Mesendoderm (in vitro differentiated cells): ENCODE data around the gene SPECC1L.

Source experiments
- DNase-seq: peaks from one replicate; pipeline ENCODE4 v3.0.0; 2013
- H2AK5ac ChIP-seq: 2 replicates; pipeline ENCODE4 v1.6.1; 2013; ENCODE audit warnings: low read length, inconsistent platforms
- H2BK120ac ChIP-seq: 2 replicates; pipeline ENCODE4 v1.6.1; 2013; ENCODE audit warnings: low read depth, mild to moderate bottlenecking, low read length, moderate library complexity, mixed read lengths
- H2BK15ac ChIP-seq: replicated peaks from 2 replicates; pipeline ENCODE4 v1.6.1; 2013; ENCODE audit warnings: low read depth, mild to moderate bottlenecking, moderate library complexity
- H2BK5ac ChIP-seq: 2 replicates; pipeline ENCODE4 v1.6.1; 2013; ENCODE audit warnings: low read length, inconsistent platforms
- H3K18ac ChIP-seq: 2 replicates; pipeline ENCODE4 v1.6.1; 2013; ENCODE audit warnings: mild to moderate bottlenecking, low read length, mixed read lengths
- H3K23ac ChIP-seq: one replicate; pipeline ENCODE4 v1.6.1; 2013; ENCODE audit warnings: low read length
- H3K27ac ChIP-seq: 2 replicates; pipeline ENCODE4 v1.5.1; 2013; ENCODE audit warnings: low read depth, mild to moderate bottlenecking, inconsistent platforms, low read length, moderate library complexity
- H3K27me3 ChIP-seq: 2 replicates; pipeline ENCODE4 v1.6.1; 2013; ENCODE audit warnings: low read length, control low read depth, mild to moderate bottlenecking, inconsistent platforms; ENCODE audit not compliant: insufficient read depth, poor library complexity
- H3K36me3 ChIP-seq: 2 replicates; pipeline ENCODE4 v1.6.1; 2013; ENCODE audit warnings: low read length, inconsistent platforms; ENCODE audit not compliant: control insufficient read depth, insufficient read depth
- H3K4ac ChIP-seq: one replicate; pipeline ENCODE4 v1.6.1; 2013; ENCODE audit warnings: low read depth, mild to moderate bottlenecking, low read length, moderate library complexity
- H3K4me1 ChIP-seq: 2 replicates; pipeline ENCODE4 v1.6.1; 2013; ENCODE audit warnings: low read depth, low read length, inconsistent platforms; ENCODE audit not compliant: control insufficient read depth
- H3K4me2 ChIP-seq: 2 replicates; pipeline ENCODE4 v1.6.1; 2013; ENCODE audit warnings: low read length
- H3K4me3 ChIP-seq: 2 replicates; pipeline ENCODE4 v1.5.1; 2013; ENCODE audit warnings: mild to moderate bottlenecking, low read length
- H3K56ac ChIP-seq: one replicate; pipeline ENCODE4 v1.6.1; 2013; ENCODE audit warnings: low read length
- H3K79me1 ChIP-seq: 2 replicates; pipeline ENCODE4 v1.6.1; 2013; ENCODE audit warnings: low read length, inconsistent platforms
- H3K79me2 ChIP-seq: 2 replicates; pipeline ENCODE4 v1.6.1; 2013; ENCODE audit warnings: mild to moderate bottlenecking, low read length; ENCODE audit not compliant: control insufficient read depth, insufficient read depth
- H3K9ac ChIP-seq: 2 replicates; pipeline ENCODE4 v1.6.1; 2013; ENCODE audit warnings: low read length, inconsistent platforms
- H4K5ac ChIP-seq: one replicate; pipeline ENCODE4 v1.6.1; 2013; ENCODE audit warnings: low read length
- H4K8ac ChIP-seq: one replicate; pipeline ENCODE4 v1.6.1; 2013; ENCODE audit warnings: low read depth, mild to moderate bottlenecking, control low read depth, low read length, moderate library complexity
- WGBS: extraction: QIAGEN DNeasy Blood & Tissue Kit; methylation state at CpG from one replicate; pipeline ENCODE4 v1.1.7; 2013; ENCODE audit warnings: low lambda C conversion rate, missing lambda C conversion rate; ENCODE audit not compliant: insufficient coverage; ENCODE audit errors: extremely low coverage; 5-methylcytosine and 5-hydroxymethylcytosine counted together

Gene SPECC1L

DNA sequence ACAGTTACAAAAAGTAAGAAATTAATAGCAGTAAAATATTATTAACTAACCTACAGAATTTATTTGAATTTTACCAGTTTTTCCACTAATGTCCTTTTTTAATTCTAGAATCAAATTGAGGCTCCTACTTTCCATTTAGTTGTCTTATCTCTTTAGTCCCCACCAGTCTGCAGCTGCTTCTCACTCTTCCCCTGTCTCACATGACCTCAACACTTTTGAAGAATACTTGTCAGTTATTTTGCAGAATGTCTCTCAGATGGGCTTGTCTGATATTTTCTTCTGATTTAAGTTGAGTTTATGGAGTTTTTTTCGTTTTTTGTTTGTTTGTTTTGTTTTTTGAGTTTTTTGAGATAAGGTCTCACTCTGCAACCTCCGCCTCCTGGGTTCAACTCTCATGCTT, 82.5 kb downstream of the SPECC1L start:
- no peak overlapping the region for H3K18ac ChIP-seq

GRCh38 chr22:24355574-24355973, 84.9 kb downstream of the SPECC1L start:
- no peak overlapping the region for H4K8ac ChIP-seq
- H3K18ac ChIP-seq = no peak overlapping the region
- H2AK5ac ChIP-seq = no peak overlapping the region
- H4K5ac ChIP-seq = no peak overlapping the region
- H2BK15ac ChIP-seq = no peak overlapping the region
- no peaks in the 10 kb centered on the region for H3K79me2 ChIP-seq
- no peak overlapping the region for H3K56ac ChIP-seq
- no CpG with 5 or more reads among the region's 2 CpGs for WGBS
- H3K4me1 ChIP-seq = no peaks in the 10 kb centered on the region
- no peak for DNase-seq
- no peak overlapping the region for H3K4me2 ChIP-seq
- no peak overlapping the region for H3K4ac ChIP-seq
- H2BK120ac ChIP-seq = no peak overlapping the region
- H3K9ac ChIP-seq = no peak overlapping the region
- no peak overlapping the region for H3K23ac ChIP-seq
- H3K4me3 ChIP-seq = no peak overlapping the region
- H3K79me1 ChIP-seq = no peaks in the 10 kb centered on the region
- H3K27ac ChIP-seq = no peak overlapping the region
- H3K27me3 ChIP-seq = no peaks in the 10 kb centered on the region
- H2BK5ac ChIP-seq = no peak overlapping the region
- H3K36me3 ChIP-seq = no peaks in the 10 kb centered on the region

More for the DNA sequence above, 82.5 kb downstream of the SPECC1L start:
- Histone ChIP-seq H2BK15ac (no peak overlapping the region), H4K8ac (no peak overlapping the region), H2BK5ac (no peak overlapping the region), H3K56ac (no peak overlapping the region), H3K79me1 (no peaks in the 10 kb centered on the region), H3K36me3 (peaks cover 2% of the 10 kb centered on the region), H2BK120ac (no peak overlapping the region), H3K9ac (no peak overlapping the region), H3K4me2 (no peak overlapping the region), H3K4me3 (no peak overlapping the region), H3K27ac (no peak overlapping the region), H3K23ac (no peak overlapping the region), H3K79me2 (no peaks in the 10 kb centered on the region), H4K5ac (no peak overlapping the region), H3K4me1 (no peaks in the 10 kb centered on the region), H3K27me3 (no peaks in the 10 kb centered on the region), H3K4ac (no peak overlapping the region), H2AK5ac (no peak overlapping the region)
- WGBS = 100% methylated on average over 1 of the region's 2 CpGs
- DNase-seq = no peak

DNA sequence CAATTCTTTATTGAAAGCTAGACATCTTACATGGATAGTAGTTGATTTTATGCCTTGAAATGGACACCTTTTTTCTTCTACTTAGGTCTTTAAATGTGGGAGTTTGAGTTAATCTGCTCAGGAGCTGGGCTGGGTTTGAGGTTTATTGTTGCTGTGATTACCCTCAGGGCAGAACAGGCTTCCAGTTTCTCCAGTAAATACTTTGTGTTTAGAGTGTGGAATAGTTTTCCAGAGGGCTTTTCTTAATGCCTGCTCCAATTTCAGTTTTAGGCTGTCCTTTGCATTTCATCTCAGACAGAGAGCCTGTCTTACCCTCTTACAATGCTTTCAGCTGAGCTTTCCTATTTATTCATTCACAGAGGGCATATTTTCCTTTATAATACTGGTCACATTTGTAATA, 86.9 kb downstream of the SPECC1L start:
- Histone ChIP-seq H3K56ac (no peak overlapping the region), H4K8ac (no peak overlapping the region), H3K27me3 (no peaks in the 10 kb centered on the region), H3K4ac (no peak overlapping the region), H2AK5ac (no peak overlapping the region), H2BK120ac (no peak overlapping the region), H3K4me2 (no peak overlapping the region), H2BK5ac (no peak overlapping the region), H3K36me3 (no peaks in the 10 kb centered on the region), H3K4me3 (no peak overlapping the region), H3K18ac (no peak overlapping the region), H3K79me1 (no peaks in the 10 kb centered on the region), H4K5ac (no peak overlapping the region), H3K23ac (no peak overlapping the region), H3K9ac (no peak overlapping the region), H3K4me1 (no peaks in the 10 kb centered on the region), H2BK15ac (no peak overlapping the region), H3K79me2 (no peaks in the 10 kb centered on the region), H3K27ac (no peak overlapping the region)
- DNase-seq = peak; percentile 14

DNA sequence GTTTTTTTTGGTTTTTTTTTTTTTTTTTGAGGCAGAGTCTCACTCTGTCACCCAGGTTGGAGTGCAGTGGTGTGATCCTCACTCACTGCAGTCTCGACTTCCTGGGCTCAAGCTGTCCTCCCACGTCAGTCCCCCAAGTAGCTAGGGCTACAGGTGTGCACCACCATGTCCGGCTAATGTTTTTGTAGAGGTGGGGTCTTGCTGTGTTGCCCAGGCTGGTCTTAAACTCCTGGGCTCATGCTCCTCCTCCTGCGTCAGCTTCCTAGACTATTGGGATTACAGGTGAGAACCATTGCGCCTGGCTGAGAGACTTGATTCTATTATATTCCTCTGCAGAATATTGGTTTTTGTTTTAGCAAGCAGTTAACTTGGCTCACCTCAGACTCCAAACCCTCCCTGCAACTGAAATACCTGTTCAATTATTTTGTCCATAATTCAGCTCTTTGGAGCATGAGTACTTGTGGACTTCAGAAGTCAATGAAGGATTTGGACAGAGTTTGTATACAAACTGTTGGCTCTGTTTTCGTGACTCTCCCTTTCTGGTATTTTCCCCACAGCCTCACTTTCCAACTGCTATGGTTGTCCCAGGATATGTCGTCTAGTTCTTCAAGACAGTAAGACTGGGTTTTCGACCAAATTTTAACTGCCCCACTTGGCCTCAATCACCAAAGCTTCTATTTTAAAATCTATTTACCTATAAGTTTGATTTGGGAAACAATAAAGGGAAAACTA, 87.6 kb downstream of the SPECC1L start:
- Histone ChIP-seq H4K8ac (no peak overlapping the region), H3K79me2 (no peaks in the 10 kb centered on the region), H3K56ac (no peak overlapping the region), H3K36me3 (no peaks in the 10 kb centered on the region), H2BK15ac (no peak overlapping the region), H3K4me2 (no peak overlapping the region), H3K9ac (no peak overlapping the region), H2BK5ac (no peak overlapping the region), H3K23ac (no peak overlapping the region), H3K79me1 (no peaks in the 10 kb centered on the region), H3K4ac (no peak overlapping the region), H2AK5ac (no peak overlapping the region), H3K4me3 (no peak overlapping the region), H3K27ac (no peak overlapping the region), H3K18ac (no peak overlapping the region), H3K4me1 (no peaks in the 10 kb centered on the region), H2BK120ac (no peak overlapping the region), H4K5ac (no peak overlapping the region), H3K27me3 (no peaks in the 10 kb centered on the region)
- DNase-seq = no peak
- WGBS = no CpG with 5 or more reads among the region's 8 CpGs

- Histone ChIP-seq H4K5ac (no peak overlapping the region), H3K27me3 (no peaks in the 10 kb centered on the region), H3K18ac (no peak overlapping the region), H2AK5ac (no peak overlapping the region), H3K4me3 (no peak overlapping the region), H3K4me2 (no peak overlapping the region), H3K36me3 (no peaks in the 10 kb centered on the region), H2BK5ac (no peak overlapping the region), H3K9ac (no peak overlapping the region), H4K8ac (no peak overlapping the region), H2BK120ac (no peak overlapping the region), H3K23ac (no peak overlapping the region), H3K27ac (no peak overlapping the region), H3K56ac (no peak overlapping the region), H3K4ac (no peak overlapping the region), H3K4me1 (no peaks in the 10 kb centered on the region), H3K79me2 (no peaks in the 10 kb centered on the region), H3K79me1 (no peaks in the 10 kb centered on the region), H2BK15ac (no peak overlapping the region)
- WGBS = no CpG with 5 or more reads among the region's 5 CpGs
- DNase-seq = no peak
Measured at GRCh38 chr22:24359452-24360120, 89.0 kb downstream of the SPECC1L start.
